HG03571 (cell line): ENCODE data around the gene CTAG1A.
"Not testable (repeated sequence)": the region's sequence is repeated elsewhere in the genome, so short reads cannot be mapped to it uniquely, and the experiment has no call there.

Experiments
- ATAC-seq: cut with Tn5 transposase; IDR thresholded peaks from one replicate; pipeline ENCODE4 v1.9.1; 2021; ENCODE audit not compliant: unreplicated experiment

Gene CTAG1A

DNA sequence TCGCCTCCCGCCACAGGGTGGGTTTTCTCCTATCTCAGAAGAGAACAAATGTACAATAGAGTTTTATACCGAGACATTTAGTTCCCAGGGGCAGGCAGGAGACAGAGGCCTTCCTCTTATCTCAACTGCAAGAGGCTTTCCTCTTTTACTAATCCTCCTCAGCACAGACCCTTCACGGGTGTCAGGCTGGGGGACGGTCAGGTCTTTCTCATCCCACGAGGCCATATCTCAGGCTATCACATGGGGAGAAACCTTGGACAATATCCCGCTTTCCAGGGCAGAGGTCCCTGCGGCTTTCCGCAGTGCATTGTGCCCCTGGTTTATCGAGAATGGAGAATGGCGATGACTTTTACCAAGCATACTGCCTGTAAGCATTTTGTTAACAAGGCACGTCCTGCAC is 23.9 kb downstream of the CTAG1A start:
- not testable (repeated sequence) for ATAC-seq

DNA sequence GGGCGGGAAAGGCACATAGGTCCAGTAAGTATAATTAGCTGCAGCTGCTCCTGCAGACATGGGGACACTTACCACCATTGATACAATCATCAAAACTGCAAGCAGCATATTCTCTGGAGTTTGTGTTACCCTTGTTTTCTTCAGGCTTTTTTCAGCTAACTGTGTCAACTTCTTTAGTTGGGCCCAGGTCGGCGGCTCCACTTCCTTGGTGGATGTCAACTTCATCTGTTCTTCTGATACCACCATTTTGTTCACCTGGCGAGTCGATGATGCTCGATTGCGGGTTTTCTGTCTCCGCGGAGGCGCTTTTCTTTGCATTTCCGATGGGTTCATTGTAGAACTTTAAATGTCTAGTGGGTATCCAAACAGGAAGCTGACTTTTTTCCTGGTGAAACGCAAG is 26.2 kb downstream of the CTAG1A start:
- ATAC-seq: not testable (repeated sequence)

DNA sequence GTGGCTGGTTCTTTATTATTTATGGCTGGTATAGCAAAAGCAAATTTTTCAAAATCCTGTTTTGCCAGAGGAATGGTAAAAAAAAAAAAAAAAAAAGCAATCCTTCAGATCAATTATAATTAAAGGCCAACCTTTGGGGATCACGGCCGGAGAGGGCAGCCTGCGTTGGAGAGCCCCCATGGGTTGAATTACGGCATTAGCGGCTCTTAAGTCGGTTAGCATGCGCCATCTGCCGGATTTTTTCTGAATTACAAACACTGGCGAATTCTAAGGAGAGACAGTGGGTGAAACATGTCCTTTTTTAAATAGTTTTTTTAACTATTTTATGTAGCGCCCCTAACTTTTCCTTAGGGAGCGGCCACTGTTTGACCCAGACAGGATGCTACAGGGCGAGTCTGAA is 28.7 kb downstream of the CTAG1A start:
- not testable (repeated sequence) for ATAC-seq

DNA sequence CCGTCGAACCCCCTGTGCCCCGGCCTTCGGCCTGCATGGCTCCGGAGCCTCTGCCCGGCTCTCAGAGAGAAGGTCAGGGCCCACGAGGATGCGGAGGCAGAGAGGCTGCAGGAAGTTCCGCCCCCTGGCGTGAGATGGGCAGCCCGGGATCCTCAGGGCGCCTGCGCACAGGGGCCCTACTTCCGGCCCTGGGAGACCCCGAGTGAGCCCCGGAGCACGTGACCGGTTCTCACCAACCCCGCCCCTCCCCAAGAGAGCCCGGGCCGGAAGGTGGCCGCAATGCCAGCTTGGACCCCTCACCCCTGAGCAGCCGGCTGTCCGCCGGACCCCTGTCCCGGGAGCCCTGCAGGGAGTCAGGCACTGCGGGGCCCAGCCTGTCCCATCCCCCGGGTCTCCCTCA is 34.2 kb downstream of the CTAG1A start, which contains the start of gene CTAG1B:
TSS of gene CTAG1B (minus strand) at position 101 of the 400 bp plus-strand sequence. CDS start at position 37, 64 bp downstream.
- not testable (repeated sequence) for ATAC-seq

DNA sequence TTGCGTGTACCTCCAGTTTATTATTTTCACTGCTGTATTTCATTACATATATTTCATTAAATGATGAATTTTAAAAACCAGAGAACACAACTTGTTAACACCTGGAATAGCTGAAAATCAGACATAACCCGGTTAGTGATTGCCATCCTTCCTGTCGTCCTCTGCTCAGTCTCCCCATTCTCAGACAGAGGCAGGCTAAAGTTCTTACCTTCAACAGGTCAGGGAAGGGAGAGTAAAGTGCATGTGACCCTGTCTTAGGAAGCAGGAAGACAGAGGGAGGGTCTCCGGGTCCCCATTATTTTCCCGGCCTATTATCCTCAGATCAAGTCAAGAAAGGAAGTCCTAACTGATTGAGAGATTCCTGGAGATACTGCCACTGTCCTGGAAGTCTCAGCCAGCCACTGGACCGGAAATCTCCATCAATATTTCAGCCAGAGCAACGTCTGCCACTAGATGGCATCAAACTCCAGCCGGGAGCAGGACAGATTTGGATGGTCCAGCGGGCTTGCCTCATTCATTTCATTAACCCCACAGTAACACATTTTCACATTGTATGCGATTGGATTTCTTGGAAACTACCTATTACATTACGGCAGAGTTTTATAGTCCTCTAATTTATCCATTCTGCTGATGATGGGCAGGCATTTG is 36.0 kb downstream of the CTAG1A start:
- ATAC-seq: not testable (repeated sequence)

DNA sequence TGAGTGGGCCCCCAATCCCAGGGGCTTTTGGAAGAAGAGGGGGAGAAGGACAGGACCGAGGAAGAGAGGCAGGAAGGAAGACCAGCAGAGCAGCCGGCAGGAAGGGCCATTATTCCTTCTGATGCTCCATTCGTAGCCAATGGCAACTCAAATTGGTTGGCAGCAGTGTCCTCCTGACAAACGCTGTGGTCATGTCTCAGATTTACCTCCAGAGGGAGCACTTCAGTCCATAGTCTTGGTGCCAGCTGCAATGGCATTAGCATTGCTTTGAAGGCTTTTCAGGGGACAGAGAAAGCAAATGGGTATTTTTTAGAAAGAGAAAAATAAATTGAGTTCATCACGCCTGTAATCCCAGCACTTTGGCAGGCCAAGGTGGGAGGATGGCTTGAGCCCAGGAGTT is 44.0 kb downstream of the CTAG1A start:
- ATAC-seq: not testable (repeated sequence)

DNA sequence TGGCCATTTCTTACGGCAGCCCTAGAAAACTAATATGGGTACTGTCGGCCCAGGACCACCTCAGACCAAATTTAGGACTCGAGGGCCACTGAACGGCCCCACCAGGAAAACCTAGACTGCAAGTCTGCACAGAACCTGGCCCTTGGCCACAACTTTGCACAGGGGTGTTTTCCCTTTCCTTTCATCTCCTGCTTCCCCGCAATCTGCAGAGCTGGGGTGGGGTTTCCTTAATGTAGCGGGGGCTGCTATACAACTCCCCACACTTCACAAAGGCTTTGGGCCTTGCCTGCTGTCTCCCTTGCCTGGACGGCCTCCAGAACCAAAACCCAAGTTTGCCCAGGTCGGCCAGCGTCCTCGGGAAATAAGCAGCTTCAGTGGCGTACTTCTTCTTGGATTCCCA is 46.0 kb downstream of the CTAG1A start:
- ATAC-seq: not testable (repeated sequence)

DNA sequence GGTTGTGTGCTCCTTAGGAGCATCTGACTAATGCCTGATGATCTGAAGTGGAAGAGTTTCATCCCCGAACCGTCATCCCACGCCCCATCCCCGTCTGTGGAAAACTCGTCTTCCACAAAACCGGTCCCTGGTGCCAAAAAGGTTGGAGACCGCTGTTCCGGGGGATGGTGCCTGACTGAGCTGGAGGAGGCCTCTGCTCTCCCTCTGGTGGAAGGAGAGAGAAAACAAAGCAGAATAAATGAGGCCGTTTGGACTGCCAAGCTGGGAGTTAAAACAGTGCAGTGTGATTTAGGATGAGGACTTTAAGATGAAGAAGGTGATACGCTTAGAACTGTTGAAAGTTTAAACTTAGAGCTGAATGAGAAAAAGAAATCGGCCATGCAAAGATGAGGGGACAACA is 48.7 kb downstream of the CTAG1A start:
- ATAC-seq: not testable (repeated sequence)
